Activated CD4-positive, alpha-beta T cell treated with anti-CD3 and anti-CD28 coated beads for 48 hours (primary cell): Measurements from ENCODE around the gene HPX.
"Not testable (repeated sequence)": the region's sequence is repeated elsewhere in the genome, so short reads cannot be mapped to it uniquely, and the experiment has no call there.

Experiments
- DNase-seq: peaks from one replicate; pipeline ENCODE4 v3.0.0-alpha.2; 2020

Gene HPX

GRCh38 chr11:6413791-6414201, 27.0 kb downstream of the HPX start:
- peak; percentile 81 for DNase-seq

- no peak for DNase-seq
Observed at GRCh38 chr11:6411594-6412031, 29.2 kb downstream of the HPX start.

- no peak for DNase-seq
Observed at GRCh38 chr11:6410695-6411430, 29.9 kb downstream of the HPX start.

- no peak for DNase-seq
Observed at GRCh38 chr11:6406370-6406769, 34.4 kb downstream of the HPX start.

GRCh38 chr11:6405846-6406245, 34.9 kb downstream of the HPX start:
- no peak for DNase-seq

- DNase-seq, result no peak
Observed at GRCh38 chr11:6405052-6405667, 35.6 kb downstream of the HPX start.

GRCh38 chr11:6404342-6405051, 36.3 kb downstream of the HPX start:
- DNase-seq, result peak; percentile 36

- DNase-seq, result no peak
Observed at GRCh38 chr11:6403539-6403938, 37.2 kb downstream of the HPX start.

- DNase-seq, result peak; percentile 72
Observed at GRCh38 chr11:6402561-6402981, 38.2 kb downstream of the HPX start.

GRCh38 chr11:6402061-6402470, 38.7 kb downstream of the HPX start:
- peak; percentile 38 for DNase-seq

GRCh38 chr11:6401464-6401863, 39.3 kb downstream of the HPX start:
- no peak for DNase-seq

- DNase-seq, result no peak
Observed at GRCh38 chr11:6400431-6401345, 40.1 kb downstream of the HPX start.

GRCh38 chr11:6397636-6398035, 43.2 kb downstream of the HPX start:
- no peak for DNase-seq

GRCh38 chr11:6397156-6397555, 43.6 kb downstream of the HPX start:
- DNase-seq, result no peak

- no peak for DNase-seq
Observed at GRCh38 chr11:6395470-6396060, 45.2 kb downstream of the HPX start.

- no peak for DNase-seq
Observed at GRCh38 chr11:6393989-6394670, 46.7 kb downstream of the HPX start.

- DNase-seq, result not testable (repeated sequence)
Observed at GRCh38 chr11:6392251-6392650, 48.5 kb downstream of the HPX start.

- no peak for DNase-seq
Observed at GRCh38 chr11:6391537-6392134, 49.2 kb downstream of the HPX start.

- DNase-seq, result no peak
Observed at GRCh38 chr11:6390718-6391469, 49.9 kb downstream of the HPX start.

GRCh38 chr11:6389905-6390717, 50.7 kb downstream of the HPX start, which contains the start of gene SMPD1:
Gene SMPD1, plus strand, starts transcription at chr11:6390474. Its CDS starts 125 bp downstream, at chr11:6390599.
- peak; percentile 94 for DNase-seq
